HG02885 (cell line): ENCODE data around the gene WWOX.
"Not testable (repeated sequence)": the region's sequence is repeated elsewhere in the genome, so short reads cannot be mapped to it uniquely, and the experiment has no call there.

ENCODE experiments used
- ATAC-seq: cut with Tn5 transposase; IDR thresholded peaks from one replicate; pipeline ENCODE4 v1.9.1; 2021; ENCODE audit warnings: mild to moderate bottlenecking; ENCODE audit not compliant: unreplicated experiment, poor library complexity

Gene WWOX

GRCh38 chr16:79037521-79038373 lies 938.3 kb downstream of the WWOX start:
- no peak for ATAC-seq

DNA sequence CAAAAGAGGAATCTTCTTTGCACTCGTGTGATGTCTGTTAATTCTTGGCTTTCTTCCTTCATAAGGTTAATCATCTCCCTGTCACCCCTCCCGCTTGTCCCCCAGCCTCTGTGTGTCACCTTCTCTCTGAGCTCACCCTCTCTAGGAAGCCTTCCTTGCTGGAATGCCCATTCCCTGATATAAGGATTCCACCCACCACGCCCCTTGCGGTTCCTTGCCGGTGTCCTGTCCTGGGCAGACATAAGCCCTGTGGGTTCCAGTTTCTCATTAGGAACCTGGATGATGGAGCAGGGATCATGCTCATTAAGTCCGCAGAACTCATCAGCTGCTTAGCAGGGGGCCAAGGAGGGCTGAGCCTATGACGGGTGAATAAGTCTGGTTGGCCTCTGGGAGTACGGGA lies 941.8 kb downstream of the WWOX start:
- no peak for ATAC-seq

DNA sequence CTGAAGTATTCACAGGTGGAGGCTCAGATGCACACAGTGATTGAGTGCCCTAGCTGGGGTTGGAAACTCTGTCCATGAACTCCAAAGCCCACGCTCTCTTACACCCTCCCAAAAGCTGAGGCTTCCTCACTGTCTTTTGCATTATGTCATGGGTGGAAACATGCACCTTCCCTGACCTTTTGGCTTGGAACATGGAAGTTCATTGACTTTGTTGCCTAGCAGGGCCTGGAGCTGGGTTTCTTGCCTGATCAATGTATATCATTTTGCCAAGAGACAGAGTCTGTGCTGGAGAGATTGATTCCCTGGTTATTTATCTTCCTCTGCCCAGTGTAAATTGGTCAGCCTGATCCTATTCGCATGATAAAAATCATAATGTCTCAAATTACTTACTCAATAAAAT lies 942.7 kb downstream of the WWOX start:
- ATAC-seq: no peak

DNA sequence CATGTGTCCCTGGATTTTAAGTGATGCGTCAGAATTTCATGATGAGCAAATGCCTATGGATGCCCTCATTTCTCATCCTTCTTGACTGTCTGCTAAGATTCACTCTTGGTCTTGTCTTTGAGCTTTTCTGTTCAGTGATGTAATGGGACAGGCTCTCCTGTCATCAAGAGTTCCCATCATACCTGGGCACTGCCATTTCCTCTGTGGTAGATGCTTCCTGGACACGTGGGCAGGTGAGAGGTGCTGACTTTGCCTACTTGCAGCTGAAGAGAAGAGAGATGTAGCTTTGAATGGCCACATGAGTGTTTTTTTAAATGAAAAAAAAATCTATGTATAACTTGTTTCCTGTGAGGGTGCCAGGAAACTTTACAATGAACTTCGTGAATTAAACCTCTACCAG lies 943.4 kb downstream of the WWOX start:
- no peak for ATAC-seq

DNA sequence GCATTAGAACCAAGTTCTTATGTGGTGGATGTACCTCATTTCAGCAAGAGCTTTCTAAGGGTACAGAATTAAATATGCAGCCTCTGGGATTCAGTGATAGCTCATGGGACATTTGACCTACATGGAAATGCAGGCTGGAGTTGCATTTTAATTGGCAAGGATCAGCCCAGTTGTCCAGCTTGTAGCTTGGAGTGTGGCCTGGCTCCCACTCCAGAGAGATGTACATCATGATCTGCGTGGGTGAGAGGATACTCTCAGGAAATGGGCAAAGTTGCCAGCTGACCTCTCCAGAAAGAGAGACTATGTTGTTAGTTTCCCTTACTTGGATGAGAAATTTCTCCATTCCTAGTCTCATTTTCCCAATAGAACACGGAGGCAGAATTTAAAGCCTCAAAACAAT lies 945.7 kb downstream of the WWOX start:
- no peak for ATAC-seq

- no peak for ATAC-seq
These were observed 947.9 kb downstream of the WWOX start for GRCh38 chr16:79047337-79047736.

- ATAC-seq: no peak
These were observed 949.6 kb downstream of the WWOX start for GRCh38 chr16:79049040-79049439.

- ATAC-seq: no peak
These were observed 950.6 kb downstream of the WWOX start for GRCh38 chr16:79050063-79050462.

DNA sequence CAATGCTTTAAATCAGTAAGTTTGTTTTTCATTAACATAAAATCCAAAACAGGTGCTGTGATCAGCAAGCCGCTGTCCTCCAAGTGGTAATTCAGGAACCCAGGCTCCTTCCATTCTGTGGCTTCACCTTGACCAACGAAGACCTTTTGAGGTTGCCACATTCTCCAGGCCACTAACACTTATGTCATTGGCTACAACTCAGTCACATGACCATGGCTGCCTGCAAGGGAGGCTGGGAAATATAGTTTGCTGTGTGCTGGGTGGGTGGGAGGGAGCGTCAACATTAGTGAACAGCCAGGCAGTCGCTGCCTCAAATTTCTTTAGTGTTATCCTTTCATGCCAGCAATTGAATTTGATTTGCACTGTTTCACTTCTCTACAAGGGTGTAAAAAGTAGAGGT lies 951.9 kb downstream of the WWOX start:
- no peak for ATAC-seq

DNA sequence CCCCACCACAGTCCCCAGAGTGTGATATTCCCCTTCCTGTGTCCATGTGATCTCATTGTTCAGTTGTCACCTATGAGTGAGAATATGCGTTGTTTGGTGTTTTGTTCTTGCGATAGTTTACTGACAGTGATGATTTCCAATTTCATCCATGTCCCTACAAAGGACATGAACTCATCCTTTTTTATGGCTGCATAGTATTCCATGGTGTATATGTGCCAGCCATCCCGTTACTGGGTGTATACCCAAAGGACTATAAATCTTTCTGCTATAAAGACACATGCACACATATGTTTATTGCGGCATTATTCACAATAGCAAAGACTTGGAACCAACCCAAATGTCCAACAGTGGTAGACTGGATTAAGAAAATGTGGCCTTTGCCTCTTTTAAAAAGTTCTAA lies 952.7 kb downstream of the WWOX start:
- not testable (repeated sequence) for ATAC-seq

- ATAC-seq: no peak
These were observed 954.1 kb downstream of the WWOX start for GRCh38 chr16:79053577-79053976.

DNA sequence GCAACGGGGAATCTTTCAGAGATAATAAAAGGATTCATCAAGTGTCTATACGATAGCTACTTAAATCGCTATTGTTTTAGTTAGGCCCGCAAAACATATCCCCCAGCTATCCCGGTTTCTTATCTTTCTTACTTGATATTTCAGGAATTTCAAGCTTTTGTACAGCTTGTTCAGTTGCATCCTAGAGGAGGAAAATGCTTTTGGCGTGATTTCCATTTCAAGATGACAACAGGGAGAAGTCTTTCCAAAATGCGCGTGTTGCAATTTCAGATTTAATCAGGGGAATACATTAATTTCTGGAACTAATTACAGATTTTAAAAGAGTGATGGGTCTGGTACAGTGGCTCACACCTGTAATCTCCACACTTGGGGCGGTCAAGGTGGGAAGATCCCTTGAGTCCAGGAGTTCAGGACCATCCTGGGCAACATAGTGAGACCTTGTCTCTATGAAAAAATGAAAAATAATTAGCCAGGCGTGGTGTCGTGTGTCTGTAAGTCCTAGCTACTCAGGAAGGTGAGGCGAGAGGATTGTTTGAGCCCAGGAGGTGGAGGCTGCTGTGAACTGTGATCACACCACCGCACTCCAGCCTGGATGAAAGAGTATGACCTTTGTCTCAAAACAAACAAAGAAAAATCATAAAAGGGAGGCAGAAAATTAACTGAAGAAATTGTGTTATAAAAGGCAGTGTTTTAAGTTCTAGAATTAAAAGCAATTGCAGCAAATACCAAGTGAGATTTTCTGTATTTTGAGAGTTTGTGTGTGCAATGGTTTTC lies 954.9 kb downstream of the WWOX start:
- ATAC-seq: no peak

DNA sequence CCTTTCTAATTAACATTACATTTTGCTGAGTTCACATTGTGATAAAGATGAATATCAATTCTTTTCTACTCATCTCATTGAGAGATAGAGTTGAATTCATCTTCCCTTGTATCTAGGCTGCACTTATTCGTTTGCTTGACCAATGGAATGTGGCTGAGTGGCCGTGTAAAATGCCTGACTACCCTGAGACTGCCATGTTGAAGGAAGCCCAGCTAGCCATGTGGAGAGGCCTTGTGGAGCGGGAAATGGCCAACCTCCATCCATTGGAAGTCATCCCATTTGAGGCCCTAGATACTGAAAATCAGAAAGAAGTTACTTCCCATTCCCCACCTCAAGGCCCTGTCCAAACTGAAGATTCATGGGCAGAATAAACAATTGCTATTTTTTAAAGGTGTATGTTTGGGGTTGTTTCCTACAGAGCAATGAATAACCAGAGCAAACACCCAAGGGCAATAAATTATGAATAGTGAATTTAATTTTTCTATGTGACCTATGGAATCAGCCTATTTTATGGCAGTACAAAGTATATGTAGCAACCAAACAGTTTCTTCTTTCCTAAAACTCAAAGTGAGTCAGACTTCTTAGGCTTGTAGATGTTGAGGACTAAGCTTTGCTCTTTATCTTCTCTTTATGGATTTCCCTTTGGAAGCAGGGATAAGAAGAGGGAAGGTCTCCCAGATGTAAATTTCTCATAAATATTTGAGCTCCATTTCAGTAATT lies 956.0 kb downstream of the WWOX start:
- no peak for ATAC-seq

DNA sequence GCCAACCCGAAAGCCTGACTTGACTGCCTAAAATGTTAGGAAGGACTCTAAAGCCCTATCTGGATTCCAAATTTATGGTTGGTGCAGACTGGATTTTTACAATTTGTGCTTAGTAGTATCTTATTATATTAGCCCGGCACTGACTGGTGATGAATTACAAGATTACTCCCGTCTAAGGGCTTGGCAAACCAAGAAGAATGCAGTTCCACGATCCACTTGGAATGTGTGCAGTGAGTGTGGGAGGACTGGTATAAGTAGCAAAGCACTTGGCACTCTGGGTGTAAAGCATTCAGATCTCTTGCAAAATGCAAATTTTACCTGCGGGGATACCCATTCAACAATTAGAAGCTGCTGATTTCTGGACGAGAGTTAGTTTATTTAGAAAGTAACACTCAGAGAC lies 961.7 kb downstream of the WWOX start:
- ATAC-seq: no peak

GRCh38 chr16:79062336-79062735 lies 962.9 kb downstream of the WWOX start:
- no peak for ATAC-seq

- ATAC-seq: no peak
These were observed 963.4 kb downstream of the WWOX start for GRCh38 chr16:79062821-79063220.

DNA sequence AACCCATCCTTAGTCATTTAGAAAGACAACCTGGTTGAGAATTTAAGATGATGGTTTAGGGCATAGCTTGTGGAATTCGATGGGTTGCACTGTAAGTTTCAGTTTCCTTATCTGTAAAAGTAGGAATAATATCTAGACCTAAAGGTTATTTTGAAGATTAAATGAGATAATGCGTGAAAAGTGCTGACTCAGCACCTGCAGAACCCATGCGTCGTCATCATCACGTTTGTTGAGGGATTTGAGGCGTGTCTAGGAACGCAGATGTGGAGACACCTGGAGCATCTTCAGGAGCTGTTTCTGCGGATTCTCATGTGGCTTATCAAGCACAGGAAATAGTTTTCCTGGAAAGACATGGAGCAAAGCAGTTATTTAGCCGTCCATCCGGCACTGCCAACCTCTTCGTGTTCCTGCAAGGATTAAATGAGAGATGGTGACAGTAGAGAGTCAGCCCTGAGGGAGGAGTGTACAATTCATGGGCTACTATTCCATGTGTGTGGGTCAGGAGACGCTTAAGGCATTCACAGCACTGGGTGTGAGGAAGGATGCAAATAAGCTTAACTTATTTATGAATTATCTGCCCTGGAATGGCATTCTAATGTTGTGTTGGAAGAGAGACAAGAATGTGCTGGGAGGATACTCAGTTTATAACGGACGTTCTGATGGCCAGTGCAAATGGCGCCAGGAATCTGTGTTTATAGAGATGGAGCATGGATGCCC lies 965.0 kb downstream of the WWOX start:
- ATAC-seq: no peak

DNA sequence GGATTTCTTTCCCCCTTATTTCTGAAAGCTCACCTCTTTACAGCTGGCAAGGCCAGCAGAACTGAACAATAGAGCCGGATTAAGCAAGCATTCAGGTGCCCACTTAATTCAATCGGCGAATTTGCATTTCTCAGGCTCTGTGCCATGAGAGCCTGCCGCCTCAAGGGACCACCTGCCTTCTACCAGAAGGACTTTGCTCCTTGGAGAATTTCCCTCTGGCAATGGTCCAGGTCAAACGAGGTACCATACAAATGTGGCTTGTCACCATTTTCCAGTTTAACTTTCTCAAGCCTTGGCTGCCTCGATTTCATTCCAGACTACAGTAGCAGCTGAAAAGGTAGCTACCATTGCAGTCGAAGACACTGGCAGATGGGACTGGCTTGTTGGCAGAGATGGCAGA lies 967.1 kb downstream of the WWOX start:
- no peak for ATAC-seq

DNA sequence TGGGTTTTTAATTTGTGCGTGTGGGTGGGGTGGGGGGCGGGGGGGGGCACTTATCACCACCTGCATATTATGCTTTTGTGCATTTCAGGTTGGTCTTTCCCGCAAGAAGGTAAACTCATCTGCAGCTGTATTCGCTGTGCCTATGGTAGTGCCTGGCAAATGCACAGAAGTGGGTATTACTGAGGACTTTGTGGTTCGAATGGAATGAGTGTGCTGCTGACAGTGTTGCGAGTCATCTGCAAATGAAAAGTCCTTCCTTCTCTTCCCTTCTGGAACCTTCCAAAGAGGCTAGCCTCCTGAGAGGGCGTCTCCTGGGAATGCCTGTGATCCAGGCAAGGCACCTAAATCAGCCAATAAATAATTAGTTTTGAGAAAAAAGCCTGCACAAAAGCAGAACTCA lies 968.1 kb downstream of the WWOX start:
- no peak for ATAC-seq

GRCh38 chr16:79069121-79069520 lies 969.7 kb downstream of the WWOX start:
- no peak for ATAC-seq
